Lung (tissue), 12 donors: Measurements from ENCODE around the gene ZNF445. TPM values are rescaled to one million over a fixed set of nuclear protein-coding genes. Genes with fewer than 3 reads are reported as not detected.

Experiments used
- ATAC-seq: fragments of 200-7000 bp; cut with Tn5 transposase; one replicate; pipeline ENCODE4 v1.9.1; 2020; ENCODE audit warnings: moderate number of reproducible peaks; ENCODE audit not compliant: insufficient read depth, low FRiP score
- DNase-seq, 3 donors: peaks; one replicate each; pipeline ENCODE4 v3.0.0-alpha.2; 2013 to 2017
- H3K27ac ChIP-seq, 2 donors: one replicate each; pipeline ENCODE4 v1.5.1; 2013; ENCODE audit warnings: mild to moderate bottlenecking in 2 of 2, moderate library complexity in 2 of 2, control low read depth in 1 of 2, inconsistent platforms in 1 of 2, low read depth in 1 of 2, low read length in 1 of 2
- H3K27me3 ChIP-seq, 3 donors: one replicate each; pipeline ENCODE4 v1.5.1; 2013; ENCODE audit warnings: low read length in 2 of 3; ENCODE audit not compliant: control insufficient read depth in 3 of 3, insufficient read depth in 3 of 3
- H3K36me3 ChIP-seq, 4 donors: one replicate each; pipeline ENCODE4 v1.5.1; 2013; ENCODE audit warnings: low read length in 4 of 4, mild to moderate bottlenecking in 1 of 4, moderate library complexity in 1 of 4; ENCODE audit not compliant: control insufficient read depth in 4 of 4, insufficient read depth in 4 of 4
- H3K4me1 ChIP-seq, 5 donors: one replicate each; pipeline ENCODE4 v1.5.1; 2013; ENCODE audit warnings: low read length in 5 of 5, mild to moderate bottlenecking in 2 of 5, moderate library complexity in 1 of 5; ENCODE audit not compliant: control insufficient read depth in 5 of 5, insufficient read depth in 5 of 5
- H3K4me3 ChIP-seq: one replicate; pipeline ENCODE4 v1.5.1; 2013; ENCODE audit warnings: mild to moderate bottlenecking, control low read depth, moderate library complexity
- H3K9ac ChIP-seq, 2 donors: one replicate each; pipeline ENCODE4 v1.5.1; 2013; ENCODE audit warnings: low read length in 2 of 2, control low read depth in 1 of 2; ENCODE audit not compliant: insufficient read depth in 1 of 2
- H3K9me3 ChIP-seq, 4 donors: one replicate each; pipeline ENCODE4 v1.5.1; 2013; ENCODE audit warnings: low read length in 3 of 4, mild to moderate bottlenecking in 1 of 4, moderate library complexity in 1 of 4; ENCODE audit not compliant: control insufficient read depth in 4 of 4, insufficient read depth in 3 of 4
- CTCF ChIP-seq: IDR thresholded peaks from 2 replicates; pipeline ENCODE4 v1.5.1; 2012; ENCODE audit warnings: mild to moderate bottlenecking; ENCODE audit errors: control extremely low read depth, extremely low read depth
- WGBS, 2 donors: extraction: QIAGEN DNeasy Blood & Tissue Kit; methylation state at CpG; one replicate each; pipeline ENCODE4 v1.1.7; 2013; 5-methylcytosine and 5-hydroxymethylcytosine counted together
- polyA plus RNA-seq, 2 donors: library from polyadenylated mRNA; stranded (reverse); fragments of 200-250 nt; gene quantifications; one replicate each; pipeline ENCODE4 v1.2.1, GENCODE V29; 2013
- total RNA-seq, 2 donors: library from RNA; depleted of rRNA in 1 of 2; stranded (reverse); fragments of >200 nt in 1 of 2; gene quantifications; one replicate each; pipeline ENCODE4 v1.2.1, GENCODE V29; 2014 to 2021
- donor health status: control.
- donor health status: control.
- donor health status: Bipolar disorder and iron deficiency.
- donor health status: healthy.
- donor health status: DM: yes; HTN: yes; CAD: no.

ZNF445 gene
- total and polyA plus RNA-seq, 4 donors = 2.7 to 23.2 (median 10.1) TPM

DNA sequence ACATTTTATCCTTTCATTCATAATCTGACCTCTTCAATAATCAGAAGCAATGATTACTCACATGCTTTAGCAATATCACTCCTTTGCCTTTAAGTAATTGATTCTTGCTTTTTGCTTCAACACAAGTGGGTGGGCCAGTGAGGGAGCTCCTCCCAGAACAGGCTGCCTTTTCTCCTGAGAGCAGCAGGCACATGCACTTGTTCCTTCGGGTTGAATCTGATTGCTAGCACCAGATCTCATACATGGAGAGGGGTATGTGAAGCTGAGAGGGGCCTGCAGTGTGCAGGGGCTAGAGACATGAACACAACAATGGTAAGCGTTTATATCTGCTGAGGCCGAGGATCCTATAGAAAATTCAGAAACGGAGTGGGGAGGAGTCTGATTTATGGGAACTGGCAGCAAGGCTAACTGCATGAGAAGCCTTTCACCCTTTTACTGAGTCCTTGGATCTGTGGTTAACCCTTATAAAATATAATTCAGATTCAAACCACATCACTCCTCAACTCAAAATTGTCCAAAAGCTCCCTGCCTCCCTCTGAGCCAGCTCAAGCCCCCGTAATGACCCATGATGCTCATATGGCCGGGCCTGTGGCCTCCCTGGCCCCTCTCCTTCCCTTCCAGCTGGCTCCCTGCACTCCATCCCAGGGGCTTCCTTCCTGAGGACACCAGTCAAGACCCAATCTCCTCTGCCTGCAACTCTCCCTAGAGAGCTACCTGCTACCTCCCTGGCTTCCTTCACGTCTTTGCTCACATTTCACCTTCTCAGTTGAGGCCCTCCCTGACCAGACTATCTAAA is 32.4 kb downstream of the ZNF445 start:
- ATAC-seq = no peak
- Histone ChIP-seq H3K27me3 (no peaks in the 10 kb centered on the region), H3K9ac (no peak overlapping the region), H3K36me3 (peaks cover 30 to 59% (median 37%) of the 10 kb centered on the region in 4 donors), H3K4me1 (peaks cover 0 to 2% (median under 1%) of the 10 kb centered on the region in 5 donors), H3K27ac (peak overlapping the region in 1 of 2 donors; percentile 17), H3K9me3 (peaks cover 0 to 7% (median 0%) of the 10 kb centered on the region in 4 donors), H3K4me3 (no peak overlapping the region)
- no peak for DNase-seq
- TF ChIP-seq CTCF = no peak
- 96 to 97% methylated on average over 7 of the region's 7 CpGs for WGBS, 2 donors

DNA sequence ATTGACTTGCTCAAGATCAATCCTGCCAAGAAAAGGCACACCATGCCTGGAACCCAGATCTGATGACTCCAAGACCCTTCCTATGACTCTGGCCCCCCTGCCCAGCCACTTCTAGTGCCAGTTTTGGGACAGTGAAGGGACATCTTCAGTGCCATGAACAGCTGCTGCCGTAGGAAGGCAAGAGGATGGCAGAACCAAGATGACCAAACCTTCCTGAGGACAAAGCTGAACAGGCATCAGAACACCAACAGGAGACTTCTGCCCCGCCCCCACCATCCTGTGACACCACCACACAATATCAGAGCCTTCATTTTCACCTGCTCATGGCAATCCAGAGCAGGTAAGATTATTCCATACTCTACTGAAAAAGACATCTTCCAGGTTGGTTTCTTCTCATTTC is 33.0 kb downstream of the ZNF445 start:
- no peaks in the 10 kb centered on the region for H3K27me3 ChIP-seq
- H3K36me3 ChIP-seq = peaks cover 23 to 53% (median 32%) of the 10 kb centered on the region in 4 donors
- no peak overlapping the region for H3K27ac ChIP-seq
- no peak overlapping the region for H3K9ac ChIP-seq
- ATAC-seq (no peak), DNase-seq (no peak)
- peaks cover 0 to 7% (median 5%) of the 10 kb centered on the region in 5 donors for H3K4me1 ChIP-seq
- H3K9me3 ChIP-seq = peaks cover 0 to 7% (median 0%) of the 10 kb centered on the region in 4 donors
- H3K4me3 ChIP-seq = no peak overlapping the region
- 98 to 100% methylated on average over 2 of the region's 2 CpGs for WGBS, 2 donors
- TF ChIP-seq CTCF = no peak

- H3K27me3 ChIP-seq = no peaks in the 10 kb centered on the region
- H3K4me3 ChIP-seq = no peak overlapping the region
- no peak overlapping the region for H3K27ac ChIP-seq
- peaks cover 7 to 36% (median 16%) of the 10 kb centered on the region in 4 donors for H3K36me3 ChIP-seq
- DNase-seq (no peak), ATAC-seq (no peak)
- peaks cover 0 to under 1% (median 0%) of the 10 kb centered on the region in 4 donors for H3K9me3 ChIP-seq
- TF ChIP-seq CTCF = no peak
- H3K9ac ChIP-seq = no peak overlapping the region
- peaks cover 0 to 11% (median 9%) of the 10 kb centered on the region in 5 donors for H3K4me1 ChIP-seq
- WGBS, 2 donors = 64 to 66% methylated on average over 2 of the region's 2 CpGs
These were observed 34.7 kb downstream of the ZNF445 start for GRCh38 chr3:44442596-44443309.
